NCI-H2107 treated with DMSO at 0.1 percent for 48 hours (cell line): ENCODE data around the gene KRTAP3-2.

Experiments
- DNase-seq: peaks from one replicate; lab custom pipeline; 2025; ENCODE audit not compliant: unreplicated experiment; lab: John Stamatoyannopoulos, UW

KRTAP3-2 gene

DNA sequence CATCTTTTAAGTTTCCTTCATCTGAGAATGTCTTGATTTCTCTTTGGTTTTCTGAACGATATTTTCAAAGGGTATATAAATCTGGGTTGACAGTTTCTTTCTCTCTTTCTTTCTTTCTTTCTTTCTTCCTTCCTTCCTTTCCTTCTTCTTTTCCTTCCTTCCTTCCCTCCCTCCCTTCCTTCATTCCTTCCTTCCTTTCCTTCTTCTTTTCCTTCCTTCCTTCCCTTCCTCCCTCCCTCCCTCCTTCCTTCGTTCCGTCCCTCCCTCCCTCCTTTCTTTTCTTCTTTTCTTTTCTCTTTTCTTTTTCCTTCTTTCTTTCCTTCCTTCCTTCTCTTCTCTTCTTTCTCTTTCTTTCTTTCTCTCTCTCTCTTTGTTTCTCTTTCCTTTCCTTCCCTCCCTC, 25.3 kb downstream of the KRTAP3-2 start:
- no peak for DNase-seq

DNA sequence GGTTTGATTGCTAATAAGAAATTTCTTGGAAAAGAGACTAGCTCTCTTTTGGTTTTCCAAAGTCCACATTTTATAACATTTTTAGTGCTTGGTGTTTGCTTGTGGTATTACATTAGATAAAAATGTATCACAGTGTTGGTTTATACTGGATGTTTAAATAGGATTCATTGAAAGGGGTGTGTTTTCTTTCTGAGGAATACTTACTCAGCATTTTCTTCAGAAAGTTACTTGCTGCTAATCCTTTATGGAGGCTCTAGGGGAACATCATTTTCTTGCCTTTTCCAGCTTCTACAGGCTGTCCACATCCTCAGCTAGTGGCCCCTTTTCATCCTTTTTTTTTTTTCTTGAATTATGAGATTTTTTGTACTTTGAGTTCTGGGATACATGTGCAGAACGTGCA, 32.1 kb downstream of the KRTAP3-2 start:
- no peak for DNase-seq

DNA sequence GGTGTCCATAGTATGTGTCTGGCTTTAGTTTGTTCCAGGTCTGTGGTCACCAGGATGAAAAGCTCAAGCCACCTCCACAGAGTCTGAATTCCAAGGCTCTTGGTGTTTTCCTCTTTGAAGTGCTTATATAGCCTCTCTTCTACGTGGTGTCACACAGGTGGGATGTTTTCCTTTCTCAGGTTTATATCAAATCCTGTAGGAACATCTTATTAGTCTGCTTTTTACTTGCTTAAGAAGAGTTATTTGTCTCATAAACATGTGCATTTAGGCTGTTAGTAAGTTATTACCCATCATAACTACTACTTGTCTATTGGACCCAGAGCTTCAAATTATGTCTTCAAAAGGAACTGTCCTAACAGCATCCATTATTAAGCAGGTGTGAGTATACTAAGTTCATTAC, 32.9 kb downstream of the KRTAP3-2 start, which contains the start of gene KRT39:
Gene KRT39 (minus strand): TSS at position 101 of the 400 bp plus-strand sequence. CDS start 92 bp downstream, at position 9.
- no peak for DNase-seq

DNA sequence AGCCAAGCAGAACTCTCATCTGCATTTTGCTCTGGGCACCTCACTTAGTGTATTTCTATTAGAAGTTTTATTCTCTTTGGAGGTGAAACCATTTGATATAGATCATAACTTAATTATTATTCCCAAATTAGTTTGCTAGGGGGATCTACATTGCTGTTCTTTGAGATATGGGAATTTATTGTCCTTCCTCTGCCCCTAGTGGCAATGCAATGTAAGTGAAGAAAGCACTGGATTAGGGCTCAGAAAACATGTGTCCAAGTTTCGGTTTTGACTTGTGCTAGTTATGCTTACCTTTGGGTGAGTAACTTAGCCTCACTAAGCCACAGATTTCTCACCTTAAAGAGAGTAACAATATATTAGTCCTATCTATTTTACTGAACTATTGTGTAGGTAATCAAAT, 35.9 kb downstream of the KRTAP3-2 start:
- no peak for DNase-seq

DNA sequence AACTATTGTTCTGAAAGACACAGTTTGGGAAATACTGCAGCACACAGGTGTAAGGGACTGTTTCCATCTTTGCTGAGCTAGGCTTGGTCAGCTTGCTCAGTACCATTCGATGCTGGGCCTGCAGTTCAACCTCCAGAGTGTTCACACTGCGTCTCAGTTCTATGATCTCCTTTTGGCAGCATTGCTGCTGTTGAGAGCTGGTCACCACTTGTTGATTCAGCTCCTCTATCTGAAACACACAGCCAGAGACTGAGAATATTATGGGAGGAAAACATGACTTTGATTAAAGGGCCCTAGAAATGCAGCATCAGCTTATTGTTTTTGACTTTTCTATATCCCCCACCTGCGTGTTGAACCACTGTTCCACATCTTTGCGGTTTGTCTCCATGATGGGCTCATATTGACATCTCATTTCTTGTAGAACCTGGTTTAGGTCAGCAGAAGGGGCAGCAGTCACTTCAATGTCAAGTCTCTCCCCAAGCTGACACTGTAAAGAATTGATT, 37.6 kb downstream of the KRTAP3-2 start:
- no peak for DNase-seq

DNA sequence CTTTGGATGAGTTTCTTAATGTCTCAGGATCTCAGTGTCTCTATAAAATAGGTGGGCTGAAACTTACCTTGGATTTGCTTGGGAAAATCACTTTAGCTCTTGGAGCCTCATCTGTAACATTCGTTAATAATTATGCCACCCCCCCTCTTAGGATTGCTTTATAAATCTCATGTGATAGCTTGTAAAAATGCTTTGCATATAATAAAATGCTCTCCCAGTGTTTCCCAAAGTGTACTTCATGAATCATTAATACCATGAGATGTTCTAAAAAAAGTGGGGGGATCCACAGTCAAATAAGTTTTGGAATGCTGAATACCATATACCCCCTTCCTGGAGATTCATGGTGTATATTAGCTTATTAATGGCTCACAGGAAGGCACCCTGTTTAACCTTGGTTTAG, 38.1 kb downstream of the KRTAP3-2 start:
- no peak for DNase-seq

DNA sequence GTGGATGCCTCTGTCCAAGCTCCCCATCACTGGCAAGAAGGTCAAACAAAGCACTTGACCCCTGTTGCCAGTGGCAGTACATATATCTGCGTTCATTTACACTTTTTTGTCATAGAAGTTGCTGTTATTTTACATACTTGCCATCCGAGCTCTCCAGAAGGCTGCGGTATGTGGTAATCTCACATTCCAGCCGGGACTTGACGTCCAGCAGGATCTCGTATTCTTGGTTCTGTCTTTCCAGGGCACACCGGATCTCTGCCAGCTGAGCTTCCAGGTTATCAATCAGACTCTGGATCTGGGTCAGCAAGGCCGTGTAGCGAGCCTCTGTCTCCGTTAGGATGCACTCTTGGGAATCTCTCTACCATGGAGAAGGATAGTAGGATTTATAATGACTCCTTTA, 39.6 kb downstream of the KRTAP3-2 start:
- DNase-seq, result no peak

DNA sequence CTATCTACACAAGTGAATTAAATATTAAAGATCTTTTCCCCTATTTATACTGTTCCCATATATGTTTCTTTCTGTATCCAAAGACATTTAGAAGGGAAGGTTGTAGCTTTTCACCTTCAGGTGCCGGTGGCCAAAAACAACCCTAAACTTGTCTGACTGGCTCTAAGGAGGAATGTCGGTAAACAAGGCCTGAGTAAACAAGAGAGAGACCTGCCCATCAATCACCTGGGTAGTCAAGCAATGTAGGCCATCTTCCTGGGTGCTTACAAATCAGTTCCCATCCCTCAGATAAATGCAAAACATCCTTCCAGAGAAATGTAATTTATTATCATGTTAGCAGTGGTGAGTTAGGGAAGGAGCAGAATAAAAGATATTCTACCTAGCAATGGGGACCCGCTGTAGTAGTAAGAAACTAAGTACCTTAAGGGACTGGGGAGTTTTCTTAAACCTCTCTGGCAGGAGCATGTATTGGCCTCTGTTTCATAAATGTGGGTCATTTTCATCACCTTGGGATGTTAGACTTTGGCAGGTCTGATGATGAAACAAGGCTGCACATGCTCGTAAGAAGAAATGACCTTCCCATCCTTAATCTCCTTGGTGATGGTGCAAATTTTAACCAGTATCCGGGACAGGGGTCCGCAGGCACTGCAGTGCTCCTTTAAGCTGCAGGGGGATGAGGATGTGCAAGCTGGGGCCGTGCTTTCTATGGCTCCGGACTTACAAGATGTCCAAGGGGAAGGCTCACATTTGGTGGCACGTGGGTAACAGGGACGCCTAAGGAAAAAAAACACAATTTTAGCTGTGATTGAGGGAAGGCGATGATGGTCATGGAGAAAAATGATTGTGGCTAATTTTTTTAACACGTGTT, 41.4 kb downstream of the KRTAP3-2 start:
- no peak for DNase-seq

DNA sequence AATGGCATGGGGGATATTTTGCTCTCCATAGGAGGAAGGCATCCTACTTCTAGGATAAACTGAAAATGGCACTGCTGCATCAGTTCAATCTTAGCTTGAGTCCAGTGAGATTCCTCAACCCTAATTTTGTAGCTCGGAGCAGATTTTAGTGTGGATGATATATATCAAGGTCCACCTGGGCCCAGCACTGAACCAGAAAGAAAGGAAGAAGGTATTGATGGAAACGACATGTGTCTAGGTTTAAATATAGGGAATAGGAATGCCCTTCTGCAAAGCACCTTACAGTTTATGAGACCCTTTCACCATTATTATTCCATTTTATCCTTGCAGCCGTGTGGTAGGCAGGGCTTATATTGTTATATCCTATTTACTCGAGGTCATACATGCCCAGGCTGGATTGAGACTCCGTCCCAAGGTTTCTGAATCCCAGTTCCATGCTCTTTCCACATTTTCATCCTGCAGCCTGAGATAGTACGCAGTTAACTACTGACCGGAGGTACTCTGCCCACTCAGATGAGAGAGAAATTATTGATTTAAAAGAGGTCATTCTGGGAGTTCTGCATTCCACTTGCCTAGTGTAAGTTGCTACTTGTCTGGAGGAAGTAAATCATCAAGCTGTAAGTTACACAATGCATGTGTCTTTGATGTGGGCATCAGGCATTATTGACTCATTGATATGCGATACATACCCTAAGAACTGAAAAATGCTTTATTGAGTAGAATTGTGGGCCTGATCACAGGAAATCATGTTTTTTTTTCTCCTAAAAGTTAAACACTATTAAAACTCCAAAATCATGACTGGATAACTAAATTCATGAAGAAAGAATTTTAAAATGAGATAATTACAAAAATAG, 43.1 kb downstream of the KRTAP3-2 start:
- DNase-seq, result no peak

DNA sequence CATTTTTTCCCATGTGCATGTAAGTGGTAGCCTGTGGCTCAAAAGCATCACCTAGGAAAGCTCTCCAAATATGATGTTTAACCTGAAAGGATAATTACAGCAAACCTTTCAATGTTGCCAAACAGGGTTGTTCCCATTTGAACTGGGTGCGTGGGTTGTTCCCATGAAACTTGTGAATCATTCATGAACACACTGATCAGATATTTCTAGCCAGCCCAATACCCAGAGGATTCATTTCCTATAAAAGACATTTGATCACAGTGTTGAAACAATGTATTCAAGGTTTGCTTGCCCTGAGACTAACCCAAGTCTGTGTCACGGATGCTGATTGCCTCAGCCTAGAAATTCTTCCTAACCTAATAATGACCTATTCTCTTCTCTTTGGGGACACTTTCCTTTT, 45.8 kb downstream of the KRTAP3-2 start:
- no peak for DNase-seq

DNA sequence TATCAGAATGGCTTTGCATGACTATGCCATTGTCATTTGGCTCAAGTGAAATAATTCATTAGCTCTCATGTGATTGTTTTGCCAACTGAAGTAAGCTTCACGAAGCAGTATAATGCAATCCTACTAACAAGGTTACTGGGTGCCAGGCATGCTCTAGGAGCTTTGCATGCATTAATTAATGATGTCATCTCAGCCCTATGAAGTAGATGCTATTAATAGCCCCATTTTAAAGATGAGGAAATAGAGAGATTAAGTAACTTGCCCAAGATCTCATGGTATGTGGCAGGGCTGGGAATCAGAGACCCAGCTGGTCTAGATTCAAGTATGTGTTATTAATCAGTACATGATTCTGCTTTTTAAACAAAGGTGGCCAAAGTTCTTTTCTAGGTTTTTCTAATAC, 47.0 kb downstream of the KRTAP3-2 start:
- no peak for DNase-seq

DNA sequence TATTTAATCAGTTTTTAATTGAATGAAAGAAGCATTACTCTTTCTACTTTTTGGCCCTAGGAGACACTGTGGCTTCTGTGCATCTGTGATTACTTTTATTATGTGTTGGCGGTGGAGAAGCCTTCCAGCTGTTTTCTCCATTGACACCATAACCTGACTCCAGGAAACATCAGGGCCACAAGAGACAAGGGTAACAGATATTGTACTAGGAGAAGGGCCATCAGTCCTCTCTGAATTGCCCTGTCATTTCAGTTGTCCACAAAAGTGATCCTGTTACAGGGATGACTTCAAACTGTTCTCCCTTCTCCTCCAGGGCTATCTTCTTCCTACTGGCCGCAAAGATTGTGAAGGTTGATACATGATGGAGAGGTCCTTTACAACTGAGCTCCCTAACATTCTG, 47.6 kb downstream of the KRTAP3-2 start:
- no peak for DNase-seq

DNA sequence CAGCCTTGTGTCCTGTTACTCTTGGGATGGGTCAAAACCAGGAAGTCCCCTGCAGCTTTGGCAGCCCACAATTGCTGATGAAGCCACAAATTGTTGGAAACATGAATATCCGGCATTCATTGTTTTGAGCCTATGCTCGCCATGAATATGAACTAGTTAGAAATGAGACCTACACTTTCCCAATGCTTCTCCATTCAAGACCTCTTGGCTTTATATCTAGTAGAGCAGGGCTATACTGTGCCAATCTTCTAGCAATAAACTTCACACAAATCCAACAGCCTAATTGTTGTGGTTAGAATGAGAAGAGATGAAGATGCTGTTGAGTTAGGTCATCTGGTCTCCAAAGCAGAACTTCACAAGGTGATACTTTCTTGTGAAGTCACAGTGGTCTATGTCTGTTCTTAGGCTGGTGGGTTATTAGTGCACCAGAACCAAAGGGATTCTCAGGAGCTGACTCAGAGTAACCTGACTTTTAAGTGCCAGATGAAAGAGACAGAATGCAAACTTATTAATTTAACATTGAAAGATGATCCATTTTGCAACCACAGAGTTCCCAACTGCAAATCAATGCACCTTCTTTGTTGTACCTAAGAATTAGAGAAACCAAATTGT, 48.6 kb downstream of the KRTAP3-2 start:
- DNase-seq, result no peak

DNA sequence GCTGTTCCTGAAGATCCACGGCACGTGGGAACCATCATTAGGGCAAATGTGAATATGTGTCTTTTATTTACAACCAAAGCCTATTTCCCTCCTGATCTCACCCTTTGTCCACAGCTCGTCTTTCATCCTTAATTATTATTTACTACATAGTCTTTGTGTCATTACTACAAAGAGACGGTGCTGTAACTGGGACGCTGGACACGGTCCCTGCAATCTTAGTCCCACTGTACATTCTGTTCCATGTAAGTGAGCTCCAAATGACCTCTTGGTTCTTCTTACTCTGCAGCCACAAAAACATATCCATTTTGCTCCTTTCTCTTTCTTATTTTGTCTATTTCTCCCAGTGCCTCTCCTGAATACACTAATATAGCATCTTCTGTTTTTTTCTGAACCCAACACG, 49.5 kb downstream of the KRTAP3-2 start:
- DNase-seq, result peak; percentile 21

DNA sequence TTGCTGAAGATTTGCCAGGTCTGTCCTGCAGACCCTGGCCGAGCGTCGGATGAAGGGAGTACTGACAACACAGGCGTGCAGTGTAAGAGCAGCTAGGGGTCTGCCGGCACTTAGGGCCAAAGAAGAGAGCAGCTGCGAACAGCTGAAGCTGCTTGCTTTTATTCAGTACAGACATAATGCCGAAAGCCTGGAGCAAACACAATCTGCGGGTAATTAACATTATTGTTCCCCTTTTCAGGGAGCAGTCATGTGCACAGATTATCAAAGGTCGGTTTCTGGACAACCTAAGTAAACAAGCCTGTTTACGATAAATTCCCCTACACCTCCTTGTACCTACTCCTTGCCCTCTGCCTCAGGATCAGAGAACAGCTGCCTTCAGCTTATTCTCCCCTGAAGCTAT, 50.3 kb downstream of the KRTAP3-2 start:
- peak; percentile 54 for DNase-seq
